ENCODE data around the gene NPDC1.

NPDC1 gene

DNA sequence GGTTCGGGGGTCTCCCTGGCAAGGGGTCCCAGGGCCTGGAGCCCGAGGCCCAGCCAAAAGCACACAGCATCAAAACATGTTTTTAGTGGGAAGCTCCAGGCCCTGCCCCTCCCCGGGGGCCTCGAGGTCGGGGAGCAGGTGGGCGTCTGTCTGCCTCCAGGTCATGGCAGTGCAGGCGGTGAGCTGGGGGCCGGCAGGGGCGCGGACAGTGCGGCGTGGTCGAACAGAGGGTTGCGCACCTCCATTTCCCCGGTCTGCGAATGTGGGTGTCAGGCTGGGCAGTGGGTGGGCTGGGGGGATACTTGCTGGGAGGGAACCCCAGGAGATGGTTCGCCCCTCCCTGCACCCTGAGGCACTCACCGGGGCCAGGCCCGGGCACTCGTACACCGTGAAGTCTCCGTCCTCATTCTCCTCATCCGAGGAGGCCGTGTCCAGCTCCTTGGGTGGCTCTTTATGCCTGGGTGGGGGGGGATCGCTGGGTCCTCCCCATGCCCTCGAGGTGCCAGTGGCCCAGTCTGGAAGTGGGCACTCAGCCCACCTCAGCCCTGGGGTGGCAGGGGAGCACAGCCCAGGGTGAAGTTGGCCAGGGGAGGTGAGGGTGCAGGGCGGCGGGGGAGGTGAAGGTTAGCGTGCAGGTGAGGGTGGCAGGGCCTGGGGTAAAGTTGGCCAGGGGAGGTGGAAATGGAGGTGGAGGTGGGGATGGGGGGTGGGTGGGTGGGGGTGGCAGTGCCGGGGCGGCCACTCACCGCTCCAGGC lies 6.2 kb downstream of the NPDC1 start:
- Histone ChIP-seq H4K20me1 (ENCODE audit: insufficient read depth, low read length) (no peaks in the 10 kb centered on the region), H3K27ac (ENCODE audit: low read length) (no peak overlapping the region), H3K36me3 (replicated peaks; ENCODE audit: low read depth, low read length) (no peaks in the 10 kb centered on the region), H3K79me2 (ENCODE audit: low read length) (no peaks in the 10 kb centered on the region), H3K4me3 (ENCODE audit: low read length) (no peak overlapping the region), H3K9ac (ENCODE audit: low read length) (no peak overlapping the region), H2AFZ (ENCODE audit: low read depth, low read length) (no peak overlapping the region), H3K4me1 (ENCODE audit: low read length) (peaks cover 9% of the 10 kb centered on the region), H3K4me2 (ENCODE audit: low read length) (no peak overlapping the region), H3K9me3 (ENCODE audit: insufficient read depth, low read length) (no peaks in the 10 kb centered on the region), H3K27me3 (ENCODE audit: low read depth, low read length) (peaks cover 20% of the 10 kb centered on the region)
- TF ChIP-seq EZH2phosphoT487 (IDR thresholded peaks at IDR 0.05; ENCODE audit: low read depth): no peak
- TF ChIP-seq, protein P1, sequence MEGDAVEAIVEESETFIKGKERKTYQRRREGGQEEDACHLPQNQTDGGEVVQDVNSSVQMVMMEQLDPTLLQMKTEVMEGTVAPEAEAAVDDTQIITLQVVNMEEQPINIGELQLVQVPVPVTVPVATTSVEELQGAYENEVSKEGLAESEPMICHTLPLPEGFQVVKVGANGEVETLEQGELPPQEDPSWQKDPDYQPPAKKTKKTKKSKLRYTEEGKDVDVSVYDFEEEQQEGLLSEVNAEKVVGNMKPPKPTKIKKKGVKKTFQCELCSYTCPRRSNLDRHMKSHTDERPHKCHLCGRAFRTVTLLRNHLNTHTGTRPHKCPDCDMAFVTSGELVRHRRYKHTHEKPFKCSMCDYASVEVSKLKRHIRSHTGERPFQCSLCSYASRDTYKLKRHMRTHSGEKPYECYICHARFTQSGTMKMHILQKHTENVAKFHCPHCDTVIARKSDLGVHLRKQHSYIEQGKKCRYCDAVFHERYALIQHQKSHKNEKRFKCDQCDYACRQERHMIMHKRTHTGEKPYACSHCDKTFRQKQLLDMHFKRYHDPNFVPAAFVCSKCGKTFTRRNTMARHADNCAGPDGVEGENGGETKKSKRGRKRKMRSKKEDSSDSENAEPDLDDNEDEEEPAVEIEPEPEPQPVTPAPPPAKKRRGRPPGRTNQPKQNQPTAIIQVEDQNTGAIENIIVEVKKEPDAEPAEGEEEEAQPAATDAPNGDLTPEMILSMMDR (IDR thresholded peaks at IDR 0.05; ENCODE audit: low read depth, low read length): no peak

DNA sequence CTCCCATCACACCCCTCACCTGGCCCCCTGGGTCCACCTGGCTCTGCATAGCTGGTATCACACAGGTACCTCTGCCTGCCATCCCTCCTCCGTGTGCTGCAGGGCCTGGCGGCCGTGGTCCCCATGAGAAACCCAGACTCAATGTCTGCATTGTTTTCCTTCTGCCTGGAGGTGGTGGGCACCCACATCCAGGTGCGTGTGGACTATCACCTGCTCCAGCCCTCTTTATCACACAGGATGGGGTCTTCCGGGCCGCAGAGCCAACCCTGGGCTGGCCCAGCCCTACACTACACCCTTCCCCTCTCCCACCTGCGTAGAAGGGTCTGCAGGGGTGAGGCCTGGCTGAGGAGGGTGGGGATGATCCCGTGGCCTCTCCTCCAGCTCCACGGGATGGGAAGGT lies 7.1 kb downstream of the NPDC1 start:
- Histone ChIP-seq H3K9me3 (ENCODE audit: insufficient read depth, low read length) (no peaks in the 10 kb centered on the region), H3K4me2 (ENCODE audit: low read length) (no peak overlapping the region), H3K4me1 (ENCODE audit: low read length) (peaks cover 15% of the 10 kb centered on the region), H3K79me2 (ENCODE audit: low read length) (no peaks in the 10 kb centered on the region), H3K4me3 (ENCODE audit: low read length) (no peak overlapping the region), H4K20me1 (ENCODE audit: insufficient read depth, low read length) (no peaks in the 10 kb centered on the region), H3K27ac (ENCODE audit: low read length) (no peak overlapping the region), H3K36me3 (replicated peaks; ENCODE audit: low read depth, low read length) (no peaks in the 10 kb centered on the region), H3K9ac (ENCODE audit: low read length) (no peak overlapping the region), H2AFZ (ENCODE audit: low read depth, low read length) (no peak overlapping the region), H3K27me3 (ENCODE audit: low read depth, low read length) (peaks cover 11% of the 10 kb centered on the region)
- TF ChIP-seq EZH2phosphoT487 (IDR thresholded peaks at IDR 0.05; ENCODE audit: low read depth): no peak
- TF ChIP-seq, protein P1 (IDR thresholded peaks at IDR 0.05; ENCODE audit: low read depth, low read length): no peak

DNA sequence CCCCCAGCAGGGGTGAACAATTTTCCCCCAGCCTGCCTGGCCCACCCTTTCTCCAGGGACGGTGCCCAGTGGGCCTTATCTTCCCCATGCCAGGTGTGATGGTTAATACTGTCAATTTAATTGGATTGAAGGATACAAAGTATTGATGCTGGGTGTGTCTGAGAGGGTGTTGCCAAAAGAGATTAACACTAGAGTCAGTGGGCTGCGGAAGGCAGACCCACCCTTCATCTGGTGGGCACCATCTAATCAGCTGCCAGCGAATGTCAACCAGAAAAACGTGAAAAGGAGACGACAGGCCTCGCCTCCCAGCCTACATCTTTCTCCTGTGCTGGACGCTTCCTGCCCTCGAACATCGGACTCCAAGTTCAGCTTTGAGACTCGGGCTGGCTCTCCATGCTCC lies 8.5 kb downstream of the NPDC1 start:
- H3K79me2 ChIP-seq (ENCODE audit: low read length): no peaks in the 10 kb centered on the region
- H3K4me2 ChIP-seq (ENCODE audit: low read length): no peak overlapping the region
- 0 out of 2 replicates have a peak, but pooled peaks cover 9% of the 10 kb centered on the region for H3K27me3 ChIP-seq (ENCODE audit: low read depth, low read length)
- H3K36me3 ChIP-seq (replicated peaks; ENCODE audit: low read depth, low read length): no peaks in the 10 kb centered on the region
- no peaks in the 10 kb centered on the region for H3K9me3 ChIP-seq (ENCODE audit: insufficient read depth, low read length)
- no peak overlapping the region for H2AFZ ChIP-seq (ENCODE audit: low read depth, low read length)
- TF ChIP-seq EZH2phosphoT487 (IDR thresholded peaks at IDR 0.05; ENCODE audit: low read depth): no peak
- TF ChIP-seq, protein P1 (IDR thresholded peaks at IDR 0.05; ENCODE audit: low read depth, low read length): no peak
- no peak overlapping the region for H3K4me3 ChIP-seq (ENCODE audit: low read length)
- no peak overlapping the region for H3K27ac ChIP-seq (ENCODE audit: low read length)
- no peak overlapping the region for H3K9ac ChIP-seq (ENCODE audit: low read length)
- H4K20me1 ChIP-seq (ENCODE audit: insufficient read depth, low read length): no peaks in the 10 kb centered on the region
- peaks cover 22% of the 10 kb centered on the region for H3K4me1 ChIP-seq (ENCODE audit: low read length)

DNA sequence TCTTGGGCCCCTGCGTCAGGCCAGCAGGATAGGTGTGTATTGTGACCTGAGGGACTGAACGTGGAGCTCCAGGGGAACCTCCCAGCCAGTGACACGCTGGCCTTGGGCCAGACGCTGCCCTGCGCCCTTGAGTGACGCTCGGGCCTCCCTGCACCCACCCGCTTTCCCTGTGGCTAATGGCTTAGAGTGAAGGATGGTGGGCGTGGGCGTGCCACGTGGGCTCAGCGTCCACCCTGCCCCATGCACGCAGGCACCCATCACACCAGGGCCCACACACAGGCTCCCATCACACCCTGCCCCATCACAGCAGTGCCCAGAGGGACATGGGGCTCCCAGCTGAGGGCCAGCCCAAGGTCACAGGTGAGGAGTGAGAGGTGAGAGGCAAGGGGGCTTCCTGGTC lies 8.9 kb downstream of the NPDC1 start:
- TF ChIP-seq EZH2phosphoT487 (IDR thresholded peaks at IDR 0.05; ENCODE audit: low read depth): no peak
- TF ChIP-seq, protein P1 (IDR thresholded peaks at IDR 0.05; ENCODE audit: low read depth, low read length): no peak
- H2AFZ ChIP-seq (ENCODE audit: low read depth, low read length): no peak overlapping the region
- no peak overlapping the region for H3K4me2 ChIP-seq (ENCODE audit: low read length)
- peaks cover 26% of the 10 kb centered on the region for H3K4me1 ChIP-seq (ENCODE audit: low read length)
- 0 out of 2 replicates have a peak, but pooled peaks cover 9% of the 10 kb centered on the region for H3K27me3 ChIP-seq (ENCODE audit: low read depth, low read length)
- no peaks in the 10 kb centered on the region for H3K9me3 ChIP-seq (ENCODE audit: insufficient read depth, low read length)
- no peaks in the 10 kb centered on the region for H3K79me2 ChIP-seq (ENCODE audit: low read length)
- no peaks in the 10 kb centered on the region for H3K36me3 ChIP-seq (replicated peaks; ENCODE audit: low read depth, low read length)
- H3K27ac ChIP-seq (ENCODE audit: low read length): no peak overlapping the region
- no peaks in the 10 kb centered on the region for H4K20me1 ChIP-seq (ENCODE audit: insufficient read depth, low read length)
- no peak overlapping the region for H3K4me3 ChIP-seq (ENCODE audit: low read length)
- no peak overlapping the region for H3K9ac ChIP-seq (ENCODE audit: low read length)
